ENCODE results near the gene IL17REL.
"Not testable (repeated sequence)": the region's sequence is repeated elsewhere in the genome, so short reads cannot be mapped to it uniquely, and the experiment has no call there.

IL17REL gene

DNA sequence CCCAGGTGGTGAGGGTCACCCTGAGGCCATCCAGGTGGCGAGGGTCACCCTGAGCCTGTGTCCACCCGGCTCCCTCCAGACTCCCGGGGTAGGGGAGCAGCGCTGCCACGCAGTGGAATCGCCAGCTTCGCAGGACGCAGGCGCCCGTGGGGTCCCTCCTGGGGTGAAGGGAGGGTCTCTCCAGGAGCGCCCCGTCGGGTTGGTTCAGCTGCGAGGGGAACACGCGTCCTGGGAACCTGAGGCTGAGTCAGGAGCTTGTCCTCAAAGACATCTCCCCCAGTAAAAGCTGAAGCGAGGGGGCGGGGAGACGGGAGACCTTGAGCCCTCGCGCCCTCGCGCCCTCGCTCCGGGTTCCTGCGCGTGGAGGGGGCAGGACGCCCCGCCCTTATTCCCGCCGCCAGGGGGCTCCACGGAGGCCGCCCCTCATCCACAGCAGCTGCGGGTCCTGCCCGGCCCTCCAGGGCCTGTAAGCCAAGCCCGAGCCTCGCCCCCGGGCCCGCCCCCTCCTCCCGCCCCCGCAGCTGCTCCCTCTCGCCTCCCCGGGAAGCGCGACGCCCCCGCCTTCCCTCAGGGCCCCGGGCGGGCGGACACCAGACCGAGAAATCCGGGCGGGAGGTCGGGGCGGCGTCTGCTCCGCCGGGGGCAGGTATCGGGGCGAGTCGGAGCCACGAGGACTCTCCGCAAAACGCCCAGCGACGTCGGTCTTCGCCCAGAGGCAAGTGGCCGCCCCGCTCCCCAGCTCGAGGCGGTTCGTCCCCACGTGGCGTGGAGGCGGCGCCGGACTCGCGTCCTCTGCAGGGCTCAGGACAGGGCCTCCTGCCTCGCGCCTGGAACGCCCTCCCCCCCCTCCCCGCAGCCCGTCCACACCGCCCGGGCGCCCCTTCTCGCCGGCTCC is 29.2 kb downstream of the IL17REL start:
- DNase-seq, result no peak

DNA sequence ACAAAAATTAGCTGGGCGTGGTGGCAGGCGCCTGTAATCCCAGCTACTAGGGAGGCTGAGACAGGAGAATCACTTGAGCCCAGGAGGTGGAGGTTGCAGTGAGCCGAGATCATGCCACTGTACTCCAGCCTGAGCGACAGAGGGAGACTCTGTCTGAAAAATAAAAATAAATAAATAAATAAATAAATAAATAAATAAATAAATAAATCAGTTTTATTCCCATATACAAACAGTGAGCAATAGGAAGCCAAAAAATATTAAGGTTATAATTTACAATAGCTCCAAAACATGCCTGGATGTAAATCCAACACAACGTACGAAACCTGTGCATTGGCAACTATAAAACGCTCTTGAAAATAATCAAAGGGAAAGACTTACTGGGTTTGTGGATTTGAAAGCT is 30.8 kb downstream of the IL17REL start:
- not testable (repeated sequence) for DNase-seq

DNA sequence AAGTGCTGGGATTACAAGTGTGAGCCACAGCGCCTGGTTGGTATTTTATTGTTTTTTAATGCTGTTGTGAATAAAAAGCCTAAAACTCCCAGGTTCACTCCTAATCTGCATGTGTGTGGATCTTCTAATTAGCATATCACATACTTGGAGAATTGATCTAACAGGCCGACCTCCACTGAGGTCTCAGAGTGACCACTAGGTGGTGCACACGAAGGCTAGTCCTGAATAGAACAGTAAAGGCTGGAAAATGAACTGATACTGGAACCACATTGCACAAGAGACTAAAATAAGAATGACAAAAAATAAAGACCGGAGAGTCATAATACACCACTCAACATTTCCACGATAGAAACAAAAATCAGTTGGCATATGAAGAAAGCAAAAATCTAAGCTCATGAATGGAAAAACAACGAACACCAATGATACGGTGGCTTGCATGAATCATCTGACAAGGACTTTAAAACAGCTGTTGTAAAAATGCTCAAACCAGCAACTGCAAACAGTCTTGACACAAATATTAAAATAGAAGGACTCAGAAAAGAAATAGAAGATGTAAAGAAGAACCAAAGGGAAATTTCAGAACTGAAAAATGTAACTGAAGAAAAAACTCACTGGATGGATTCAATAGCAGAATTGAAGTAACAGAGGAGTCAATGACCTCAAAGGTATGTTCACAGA is 32.8 kb downstream of the IL17REL start:
- no peak for DNase-seq

DNA sequence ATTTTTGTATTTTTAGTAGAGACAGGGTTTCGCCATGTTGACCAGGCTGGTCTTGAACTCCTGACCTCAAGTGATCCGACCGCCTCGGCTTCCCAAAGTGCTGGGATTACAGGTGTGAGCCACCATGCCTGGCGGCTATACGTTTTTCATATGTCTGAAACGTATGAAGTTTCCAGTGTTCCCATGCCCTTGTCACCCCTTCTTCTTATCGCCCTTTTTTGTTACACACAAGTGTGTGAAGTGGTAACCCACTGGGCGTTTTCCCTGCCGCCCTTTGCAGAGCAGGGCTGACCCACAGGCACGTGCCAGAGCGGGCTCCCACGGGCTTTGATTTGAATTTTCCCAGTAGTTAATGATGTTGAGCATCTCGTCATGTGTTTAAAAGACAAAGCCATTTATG is 35.0 kb downstream of the IL17REL start:
- no peak for DNase-seq

DNA sequence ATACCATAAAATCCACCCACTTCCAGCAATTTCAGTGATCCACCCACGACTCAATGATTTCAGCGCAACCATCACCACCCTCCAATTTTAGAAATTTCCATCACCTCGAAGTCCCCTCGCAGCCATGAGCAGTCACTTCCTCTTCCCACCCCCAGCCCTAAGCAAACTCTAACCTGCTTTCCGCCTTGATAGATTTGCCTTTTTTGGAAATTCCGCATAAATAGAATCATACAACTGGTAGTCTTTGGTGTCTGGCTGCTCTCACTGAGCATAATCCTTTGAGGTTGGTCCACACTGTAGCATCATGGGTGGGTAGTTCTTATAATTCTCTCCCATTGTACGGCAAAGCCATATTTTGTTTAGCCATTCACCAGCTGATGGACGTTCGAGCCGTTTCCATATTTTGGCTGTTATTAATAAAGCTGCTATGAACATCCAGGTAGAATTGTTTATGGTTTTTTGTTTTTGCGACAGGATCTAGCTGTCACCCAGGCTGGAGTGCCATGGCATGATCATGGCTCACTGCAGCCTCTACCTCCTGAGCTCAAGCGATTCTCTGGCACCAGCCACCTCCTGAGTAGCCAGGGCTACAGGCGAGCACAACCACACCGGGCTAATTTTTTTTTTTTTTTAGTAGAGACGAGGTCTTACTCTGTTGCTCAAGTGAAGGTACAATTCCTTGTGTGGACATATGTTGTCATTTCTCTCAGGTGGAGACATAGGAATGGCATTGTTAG is 36.0 kb downstream of the IL17REL start:
- DNase-seq, result no peak

DNA sequence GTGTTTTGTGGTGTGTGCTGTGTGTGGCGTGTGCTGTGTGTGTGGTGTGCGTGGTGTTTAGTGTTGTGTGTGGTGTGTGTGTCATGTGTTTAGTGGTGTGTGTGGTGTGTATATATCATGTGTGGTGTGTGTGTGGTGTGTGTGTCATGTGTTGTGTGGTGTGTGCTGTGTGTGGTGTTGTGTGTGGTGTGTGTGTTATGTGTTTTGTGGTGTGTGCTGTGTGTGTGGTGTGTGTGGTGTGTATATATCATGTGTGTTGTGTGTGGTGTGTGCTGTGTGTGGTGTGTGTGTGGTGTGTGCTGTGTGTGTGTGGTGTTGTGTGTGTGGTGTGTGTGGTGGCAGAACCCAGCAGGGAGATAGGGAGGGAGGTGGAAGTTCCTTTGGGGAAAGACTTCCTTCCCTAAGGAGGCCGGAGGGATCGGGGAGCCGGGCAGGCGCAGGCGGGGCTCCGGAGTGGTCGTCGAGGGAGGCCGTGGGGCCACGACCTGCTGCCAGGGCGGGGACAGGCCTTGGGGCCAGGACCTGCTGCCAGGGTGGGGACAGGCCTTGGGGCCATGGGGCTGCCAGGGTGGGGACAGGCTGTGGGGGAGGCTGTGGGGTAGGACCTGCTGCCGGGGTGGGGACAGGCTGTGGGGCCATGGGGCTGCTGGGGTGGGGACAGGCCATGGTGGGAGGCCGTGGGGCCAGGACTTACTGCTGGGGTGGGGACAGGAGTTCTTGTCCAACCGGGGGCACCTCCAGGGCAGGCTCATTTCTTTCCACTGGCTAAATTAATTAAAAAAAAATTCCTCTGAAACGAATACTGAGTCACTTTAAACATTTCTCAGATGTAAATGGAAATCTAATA is 36.8 kb downstream of the IL17REL start:
- no peak for DNase-seq

DNA sequence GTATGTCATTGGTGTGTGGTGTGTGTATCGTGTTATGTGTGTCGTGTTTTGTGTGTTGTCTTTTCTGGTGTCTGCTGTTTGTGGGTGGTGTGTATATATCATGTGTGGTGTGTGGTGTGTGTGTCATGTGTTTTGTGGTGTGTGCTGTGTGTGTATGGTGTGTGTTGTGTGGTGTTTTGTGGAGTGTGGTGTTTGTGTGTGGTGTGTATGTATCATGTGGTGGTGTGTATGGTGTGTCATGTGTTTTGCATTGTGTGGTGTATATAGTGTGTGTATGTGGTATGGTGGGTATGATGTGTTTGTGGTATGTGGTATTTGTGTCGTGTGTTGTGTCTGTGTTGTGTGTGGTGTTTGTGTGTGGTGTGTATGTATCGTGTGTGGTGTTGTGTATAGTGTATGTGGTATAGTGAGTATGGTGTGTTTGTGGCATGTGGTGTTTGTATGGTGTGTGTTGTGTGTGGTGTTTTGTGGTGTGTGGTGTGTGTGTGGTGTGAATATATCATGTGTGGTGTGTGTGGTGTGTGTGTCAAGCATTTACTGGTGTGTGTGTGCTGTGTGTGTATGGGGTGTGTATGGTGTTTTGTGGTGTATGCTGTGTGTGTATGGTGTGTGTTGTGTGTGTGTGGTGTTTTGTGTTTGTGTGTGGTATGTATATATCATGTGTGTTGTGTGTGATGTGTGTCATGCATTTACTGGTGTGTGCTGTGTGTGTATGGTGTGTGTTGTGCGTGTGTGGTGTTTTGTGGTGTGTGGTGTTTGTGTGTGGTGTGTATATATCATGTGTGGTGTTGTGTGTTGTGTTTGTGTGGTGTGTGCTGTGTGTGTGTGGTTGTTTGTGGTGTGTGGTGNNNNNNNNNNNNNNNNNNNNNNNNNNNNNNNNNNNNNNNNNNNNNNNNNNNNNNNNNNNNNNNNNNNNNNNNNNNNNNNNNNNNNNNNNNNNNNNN is 39.3 kb downstream of the IL17REL start:
- DNase-seq, result no peak

DNA sequence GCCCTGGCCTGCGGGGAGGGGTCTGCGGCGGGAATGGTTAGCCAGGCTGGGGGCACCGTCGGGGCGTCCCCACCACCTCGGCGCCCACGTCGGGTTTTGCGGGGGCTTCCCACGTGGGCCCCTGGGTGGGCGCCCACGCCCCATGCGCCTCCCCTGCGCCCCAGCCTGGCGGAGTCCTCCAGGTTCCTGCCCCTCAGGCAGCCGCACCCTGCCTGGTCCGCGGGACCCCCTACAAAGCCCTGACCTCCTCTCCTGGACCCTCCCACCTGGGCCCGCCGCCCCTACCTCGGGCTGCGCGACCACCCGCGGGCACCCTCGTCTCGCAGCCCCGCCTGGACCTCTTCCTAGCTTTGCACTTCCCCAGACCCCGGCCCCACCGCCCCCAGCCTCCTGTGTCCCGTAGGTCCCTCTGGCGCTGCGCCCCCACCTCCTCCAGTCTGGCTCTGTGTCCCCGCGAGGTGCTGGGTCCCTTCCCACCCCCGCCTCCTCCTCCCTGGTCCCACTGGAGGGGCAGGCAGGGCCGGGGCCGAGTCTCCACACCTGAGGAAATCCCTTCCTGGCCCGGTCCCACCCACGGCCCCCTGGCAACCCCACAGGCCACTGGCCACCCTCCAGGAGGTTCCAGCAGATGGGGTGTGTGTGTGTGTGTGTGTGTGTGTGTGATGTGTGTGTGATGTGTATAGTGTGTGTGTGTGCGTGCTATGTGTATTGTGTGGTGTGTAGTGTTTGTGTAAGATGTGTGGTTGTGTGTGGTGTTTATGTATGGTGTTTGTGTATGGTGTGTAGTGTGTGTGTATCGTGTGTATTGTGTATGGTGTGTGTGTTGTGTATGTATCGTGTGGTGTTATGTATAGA is 40.2 kb downstream of the IL17REL start:
- no peak for DNase-seq

DNA sequence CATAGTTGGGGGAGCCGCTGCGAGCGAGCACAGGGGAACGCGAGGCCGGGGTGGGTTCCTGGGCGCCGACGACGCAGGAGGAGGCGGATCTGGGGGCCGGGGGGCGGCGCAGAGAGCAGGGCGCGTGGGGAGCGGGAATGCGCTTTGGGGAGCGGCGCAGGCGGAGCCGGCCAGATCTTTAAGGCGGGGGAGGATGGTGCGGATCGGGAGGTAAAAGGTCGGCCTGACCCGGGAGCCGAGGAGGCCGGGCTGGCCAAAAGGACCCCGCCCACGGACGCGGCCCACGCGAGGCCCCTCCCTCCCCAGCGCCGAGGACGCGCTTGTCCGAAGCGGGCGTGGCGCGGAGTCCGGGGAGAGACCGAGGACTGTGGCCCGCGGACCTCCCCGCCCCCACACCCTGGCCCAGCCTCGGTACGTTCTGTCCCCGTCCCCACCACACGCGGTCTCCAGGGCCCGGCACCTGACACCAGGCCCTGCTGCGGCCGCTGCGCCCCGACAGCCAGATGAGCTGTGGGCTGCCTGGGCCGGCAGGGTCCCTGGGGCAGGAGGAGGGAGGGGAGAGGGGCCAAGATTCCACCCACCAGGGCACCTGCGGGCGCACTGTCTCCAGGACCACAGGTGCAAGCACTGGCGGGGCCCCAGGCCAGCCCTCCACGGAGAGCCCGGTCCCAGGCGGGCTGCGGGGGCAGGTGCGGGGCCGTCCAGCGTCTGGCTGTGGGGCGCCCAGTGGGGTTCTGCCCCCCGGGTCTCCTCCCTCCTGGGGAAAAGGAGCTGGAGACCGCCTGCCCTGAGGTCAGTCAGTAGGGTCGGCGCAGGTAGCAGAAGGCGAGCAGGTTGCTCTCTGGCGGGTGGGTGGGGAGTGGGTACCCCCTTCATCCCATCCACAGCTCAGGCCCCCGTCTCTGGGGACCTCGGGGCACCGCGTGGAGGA is 41.1 kb downstream of the IL17REL start:
- DNase-seq, result peak; percentile 50

DNA sequence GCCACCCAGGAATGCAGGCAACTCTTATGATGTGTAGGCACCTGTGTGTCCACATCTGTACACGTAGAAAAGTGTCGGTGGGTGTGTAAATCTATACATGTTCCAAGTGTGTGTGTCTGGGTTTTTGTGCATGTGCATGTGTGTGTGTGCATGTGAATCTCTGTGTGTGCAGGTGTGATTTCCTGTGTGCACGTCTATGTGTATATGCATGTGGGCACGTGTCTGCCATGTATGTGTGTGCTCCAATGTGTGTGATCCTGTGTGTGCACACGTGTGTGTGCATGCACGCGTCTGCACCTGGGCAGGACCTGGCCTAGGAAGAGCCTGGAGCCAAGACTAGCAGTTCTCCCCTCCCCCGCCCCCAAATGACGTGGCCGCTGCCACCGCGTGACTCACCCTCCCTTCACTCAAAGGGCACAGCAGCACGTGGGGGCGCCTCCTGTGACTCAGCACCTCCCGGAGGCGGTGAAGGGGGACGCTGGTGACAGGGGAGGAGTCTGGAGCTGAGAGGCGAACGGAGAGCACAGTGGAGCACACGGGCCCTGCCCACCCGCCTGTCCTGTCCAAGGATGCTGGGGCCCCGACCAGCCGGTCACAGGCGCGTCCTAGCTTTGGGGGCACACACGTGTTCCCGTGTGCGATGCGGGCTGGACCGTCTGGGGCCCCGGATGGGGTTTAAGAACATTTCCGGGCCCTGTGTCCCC is 41.9 kb downstream of the IL17REL start:
- peak; percentile 94 for DNase-seq

DNA sequence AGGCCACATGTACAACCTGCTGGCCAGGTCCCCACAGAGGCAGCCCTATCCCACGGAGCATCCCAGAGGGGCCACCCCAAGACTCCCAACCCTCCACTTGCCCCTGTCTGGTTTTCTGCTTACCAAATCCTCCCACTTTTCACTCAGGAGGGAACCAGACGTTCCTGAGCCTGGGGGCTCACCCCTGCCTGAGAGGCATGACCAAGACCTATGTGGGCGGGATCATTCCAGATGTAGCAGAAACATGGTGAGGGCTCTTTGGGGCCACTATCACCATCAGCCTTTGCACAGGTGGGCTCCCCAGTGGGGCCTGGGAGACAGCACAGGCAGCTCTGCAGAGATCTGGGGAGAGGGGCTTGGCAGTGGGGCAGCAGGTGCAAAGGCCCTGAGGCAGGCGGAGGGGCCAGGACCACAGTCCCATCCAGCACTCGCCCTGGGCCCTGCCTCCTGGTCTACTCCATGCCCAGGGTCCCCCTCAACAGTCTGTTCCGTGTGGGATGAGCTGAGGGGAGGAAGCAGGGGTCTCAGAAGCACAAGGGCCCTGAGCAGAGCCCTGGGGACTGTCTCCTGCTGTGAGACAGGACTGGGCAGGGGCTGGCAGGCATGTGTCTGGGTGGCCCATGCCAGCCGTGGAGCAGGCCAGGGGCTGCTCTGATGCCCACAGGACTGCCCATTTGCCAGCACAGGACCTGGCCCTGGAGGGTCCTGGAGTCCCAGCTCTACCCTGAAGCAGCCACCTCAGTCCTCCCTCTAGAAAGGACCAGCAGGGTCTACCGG is 42.6 kb downstream of the IL17REL start:
- DNase-seq, result no peak

DNA sequence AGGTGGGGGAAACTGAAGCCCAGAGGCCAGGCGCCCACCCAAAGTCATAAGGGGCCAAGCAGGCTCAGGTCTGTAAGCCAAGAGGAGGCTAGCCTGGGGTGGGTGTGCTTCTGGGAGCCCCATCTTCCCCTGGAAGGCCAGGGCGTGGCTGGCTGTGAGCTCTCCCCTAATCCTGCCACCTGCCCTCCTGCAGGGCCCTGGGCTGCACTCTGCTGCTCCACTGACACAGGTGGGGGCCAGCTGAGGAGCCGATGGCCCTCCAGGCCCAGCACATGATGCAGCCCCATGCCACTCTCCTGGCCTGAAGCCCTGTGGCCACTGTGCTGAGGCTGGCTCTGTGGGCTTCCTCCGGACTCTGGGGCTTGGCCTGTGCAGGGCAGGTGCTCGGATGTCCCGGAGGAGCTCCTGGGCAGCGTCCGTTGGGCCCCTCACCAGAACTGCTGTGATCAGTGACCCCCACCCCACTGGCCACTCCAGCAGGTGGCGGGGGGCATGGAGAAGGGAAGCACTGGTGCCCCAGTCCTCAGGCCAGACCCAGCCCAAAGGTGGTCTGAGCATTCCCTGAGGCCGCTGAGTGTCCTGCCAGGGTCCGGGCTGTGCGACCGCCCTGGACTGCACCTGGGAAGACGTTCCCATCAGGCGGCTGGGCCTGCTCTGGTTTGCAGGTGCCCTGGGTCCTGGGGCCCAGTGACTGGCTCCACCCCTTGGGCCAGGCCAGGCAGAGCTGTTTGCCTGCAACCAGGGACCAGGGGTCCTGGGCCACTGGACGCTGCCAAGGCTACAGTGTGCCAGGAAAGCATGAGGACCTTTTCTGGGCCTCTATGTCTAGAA is 43.5 kb downstream of the IL17REL start:
- DNase-seq, result no peak

DNA sequence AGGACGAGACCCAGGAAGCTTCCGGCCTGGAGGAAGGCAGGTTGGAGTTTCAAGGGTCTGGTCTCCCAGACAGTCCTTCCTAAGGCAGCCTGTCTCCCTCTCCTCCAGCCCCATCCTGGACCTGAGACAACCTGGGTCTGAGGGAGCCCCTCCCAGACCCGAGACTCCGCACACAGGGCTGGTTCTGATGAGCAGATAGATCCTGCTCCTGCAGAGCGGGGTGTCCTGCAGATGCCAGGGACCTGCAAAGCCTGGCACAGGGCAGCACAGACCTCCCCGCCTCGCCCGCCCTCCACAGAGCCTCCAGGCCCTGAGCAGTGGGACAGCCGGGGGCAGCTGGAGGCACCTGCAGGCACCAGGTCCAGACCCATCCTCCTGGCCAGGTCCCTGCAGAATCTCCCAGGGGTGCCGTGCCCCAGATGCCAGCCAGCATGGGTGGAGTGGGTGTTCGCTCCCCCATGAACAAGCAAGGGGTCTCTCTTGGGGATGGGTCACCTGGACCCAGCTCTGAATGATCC is 44.2 kb downstream of the IL17REL start:
- no peak for DNase-seq

DNA sequence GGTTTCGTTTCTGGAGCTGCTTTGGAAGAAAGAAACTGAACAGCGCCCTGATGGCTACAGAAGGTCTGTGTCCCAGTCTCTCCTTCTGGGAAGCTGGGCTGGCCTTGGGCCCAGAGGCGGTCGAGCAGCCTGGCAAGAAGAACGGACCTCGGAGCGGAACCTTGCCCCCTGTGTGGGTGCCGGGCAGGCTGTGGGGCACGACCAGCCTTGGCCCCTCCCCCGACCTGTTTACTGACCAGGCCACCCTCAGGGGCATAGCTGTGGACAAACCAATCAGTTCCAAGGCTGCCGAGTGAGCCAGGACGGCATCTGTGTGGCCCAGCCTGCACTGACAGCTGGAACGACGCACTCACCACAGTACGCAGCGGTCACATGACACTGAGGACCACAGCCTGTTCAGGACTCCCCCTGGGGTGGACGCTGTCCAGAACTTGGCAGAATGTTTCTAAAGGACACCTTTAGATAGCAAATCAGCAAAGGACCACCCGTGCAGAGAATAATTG is 44.8 kb downstream of the IL17REL start:
- no peak for DNase-seq

DNA sequence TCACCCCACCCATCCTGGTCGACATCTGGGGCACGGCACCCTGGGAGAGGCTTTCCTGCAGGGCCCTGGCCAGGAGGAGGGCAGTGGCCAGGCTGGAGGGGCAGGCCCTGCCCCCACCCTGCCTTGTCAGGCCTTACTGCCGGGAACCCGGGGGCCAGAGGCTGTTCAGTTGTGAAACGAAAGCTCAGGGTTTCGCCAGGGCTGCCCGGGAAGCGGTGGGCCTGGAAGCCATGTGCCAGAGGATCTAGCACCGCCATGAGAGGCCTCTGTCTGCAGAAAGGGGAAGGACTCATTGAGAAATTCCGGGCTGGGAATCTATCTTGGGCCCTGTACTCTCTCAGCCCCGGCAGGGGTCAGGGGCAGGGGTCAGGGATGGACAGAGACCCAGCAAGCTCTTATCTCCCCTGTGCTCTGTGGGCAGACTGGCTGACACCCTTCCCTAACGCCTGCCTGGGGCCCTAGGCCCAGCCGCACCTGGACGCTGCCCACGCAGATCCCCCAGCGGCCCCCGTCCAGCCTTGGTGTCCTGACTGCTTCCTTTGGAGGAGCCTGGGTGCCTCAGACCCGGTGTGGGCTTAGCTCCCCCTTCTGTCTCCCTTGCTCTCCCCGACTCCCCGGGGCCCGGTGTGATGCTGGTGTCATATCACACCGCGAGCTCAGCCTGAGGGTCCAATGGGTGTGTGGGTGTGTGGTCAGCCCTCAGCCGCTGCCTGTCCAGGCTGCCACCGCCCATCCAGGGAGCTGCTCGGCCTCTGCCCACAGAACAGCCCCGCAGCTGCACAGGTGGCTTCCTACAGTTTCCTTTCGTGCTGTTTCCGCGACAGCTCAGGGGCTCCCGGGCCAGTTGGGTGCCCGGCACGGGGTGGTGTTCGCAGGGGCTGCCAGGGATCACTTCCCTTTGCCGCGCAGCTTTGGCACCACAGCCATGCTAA is 45.5 kb downstream of the IL17REL start:
- DNase-seq, result no peak
